ENCODE measurements around the gene PARVA. TPM values are rescaled to one million over a fixed set of nuclear protein-coding genes. Genes with fewer than 3 reads are reported as not detected.

PARVA gene
- total RNA-seq, 1 experiment from 2014 or later: 10.4 TPM

- TF ChIP-seq, protein P1, sequence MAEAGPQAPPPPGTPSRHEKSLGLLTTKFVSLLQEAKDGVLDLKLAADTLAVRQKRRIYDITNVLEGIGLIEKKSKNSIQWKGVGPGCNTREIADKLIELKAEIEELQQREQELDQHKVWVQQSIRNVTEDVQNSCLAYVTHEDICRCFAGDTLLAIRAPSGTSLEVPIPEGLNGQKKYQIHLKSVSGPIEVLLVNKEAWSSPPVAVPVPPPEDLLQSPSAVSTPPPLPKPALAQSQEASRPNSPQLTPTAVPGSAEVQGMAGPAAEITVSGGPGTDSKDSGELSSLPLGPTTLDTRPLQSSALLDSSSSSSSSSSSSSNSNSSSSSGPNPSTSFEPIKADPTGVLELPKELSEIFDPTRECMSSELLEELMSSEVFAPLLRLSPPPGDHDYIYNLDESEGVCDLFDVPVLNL (CRISPR knock-in tag; IDR thresholded peaks at IDR 0.05; ENCODE audit: borderline replicate concordance, low read depth): no peak
- TF ChIP-seq TEAD4 (CRISPR knock-in tag; IDR thresholded peaks at IDR 0.05): no peak
- no peak for TF ChIP-seq NR2C2 (CRISPR knock-in tag; IDR thresholded peaks at IDR 0.05)
- TF ChIP-seq, protein P2, sequence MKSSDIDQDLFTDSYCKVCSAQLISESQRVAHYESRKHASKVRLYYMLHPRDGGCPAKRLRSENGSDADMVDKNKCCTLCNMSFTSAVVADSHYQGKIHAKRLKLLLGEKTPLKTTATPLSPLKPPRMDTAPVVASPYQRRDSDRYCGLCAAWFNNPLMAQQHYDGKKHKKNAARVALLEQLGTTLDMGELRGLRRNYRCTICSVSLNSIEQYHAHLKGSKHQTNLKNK (CRISPR knock-in tag; IDR thresholded peaks at IDR 0.05): no peak
- no peak for TF ChIP-seq ZNF121 (CRISPR knock-in tag; IDR thresholded peaks at IDR 0.05)
- TF ChIP-seq, protein P3, sequence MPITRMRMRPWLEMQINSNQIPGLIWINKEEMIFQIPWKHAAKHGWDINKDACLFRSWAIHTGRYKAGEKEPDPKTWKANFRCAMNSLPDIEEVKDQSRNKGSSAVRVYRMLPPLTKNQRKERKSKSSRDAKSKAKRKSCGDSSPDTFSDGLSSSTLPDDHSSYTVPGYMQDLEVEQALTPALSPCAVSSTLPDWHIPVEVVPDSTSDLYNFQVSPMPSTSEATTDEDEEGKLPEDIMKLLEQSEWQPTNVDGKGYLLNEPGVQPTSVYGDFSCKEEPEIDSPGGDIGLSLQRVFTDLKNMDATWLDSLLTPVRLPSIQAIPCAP (CRISPR knock-in tag; IDR thresholded peaks at IDR 0.05): no peak
- TF ChIP-seq ERG (CRISPR knock-in tag; IDR thresholded peaks at IDR 0.05): no peak
- TF ChIP-seq SOX15 (CRISPR knock-in tag; IDR thresholded peaks at IDR 0.05): no peak
Measured at GRCh38 chr11:12456651-12457579, 79.5 kb downstream of the PARVA start (continued).

DNA sequence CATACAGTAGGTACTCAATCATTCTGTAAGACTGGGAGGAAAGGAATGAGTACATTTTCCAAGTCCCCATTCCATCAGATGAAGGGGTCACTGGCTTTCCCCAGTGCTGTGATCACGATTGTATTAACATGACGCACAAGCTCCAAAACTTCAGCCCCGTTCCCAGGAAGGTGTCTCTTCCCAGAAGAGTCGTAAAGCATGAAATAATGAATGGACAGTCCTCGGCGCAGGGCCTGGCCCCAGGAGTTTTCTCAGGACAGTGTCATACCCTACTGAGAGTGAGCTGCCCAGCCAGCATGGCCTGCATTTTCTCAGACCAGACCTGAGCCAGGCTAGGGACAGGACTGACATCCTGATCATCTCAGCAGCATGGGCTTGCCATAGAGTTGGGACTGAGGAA, 80.7 kb downstream of the PARVA start:
- no peak for DNase-seq (ENCODE audit: low spot score)
- POLR2A ChIA-PET: no interaction called here
- ATAC-seq: no peak
- Mint-ChIP-seq H3K9me3 (no peaks in the 10 kb centered on the region), H3K4me1 (peaks cover 15% of the 10 kb centered on the region), H3K4me3 (no peak overlapping the region), H3K27me3 (ENCODE audit: low read depth) (no peaks in the 10 kb centered on the region; the same call in 1 of the 2 replicates), H3K27ac (no peak overlapping the region), H3K36me3 (no peaks in the 10 kb centered on the region)
- CTCF ChIA-PET: no interaction called here
- TF ChIP-seq ZNF317 (CRISPR knock-in tag; IDR thresholded peaks at IDR 0.05; ENCODE audit: borderline replicate concordance, low read depth) (no peak), ESRRA (CRISPR knock-in tag; IDR thresholded peaks at IDR 0.05; ENCODE audit: borderline replicate concordance) (no peak), TEAD4 (CRISPR knock-in tag; IDR thresholded peaks at IDR 0.05) (no peak), MYBL2 (CRISPR knock-in tag; IDR thresholded peaks at IDR 0.05) (no peak)

GRCh38 chr11:12459374-12459773, 82.0 kb downstream of the PARVA start:
- Mint-ChIP-seq H3K4me1 (peaks cover 5% of the 10 kb centered on the region), H3K27ac (no peak overlapping the region), H3K27me3 (ENCODE audit: low read depth) (no peaks in the 10 kb centered on the region; the same call in 1 of the 2 replicates), H3K9me3 (peaks cover 11% of the 10 kb centered on the region), H3K4me3 (no peak overlapping the region), H3K36me3 (peaks cover 5% of the 10 kb centered on the region)
- ChIA-PET CTCF (interaction anchor here (1.2 kb wide), 1 partner anchor 171 kb away, joined by 3 read pairs; no protein-coding TSS in a partner anchor), POLR2A (no interaction called here)
- ATAC-seq (no peak), DNase-seq (ENCODE audit: low spot score) (no peak)
- TF ChIP-seq SP1 (CRISPR knock-in tag; conservative IDR thresholded peaks at IDR 0.05) (no peak), IRF2 (CRISPR knock-in tag; IDR thresholded peaks at IDR 0.05; ENCODE audit: borderline replicate concordance, low read depth) (no peak), RELA (CRISPR knock-in tag; IDR thresholded peaks at IDR 0.05; ENCODE audit: borderline replicate concordance) (no peak), NFE2L1 (CRISPR knock-in tag; IDR thresholded peaks at IDR 0.05) (no peak), OVOL2 (CRISPR knock-in tag; IDR thresholded peaks at IDR 0.05; ENCODE audit: borderline replicate concordance) (no peak), ATF2 (CRISPR knock-in tag; IDR thresholded peaks at IDR 0.05; ENCODE audit: borderline replicate concordance, low read depth) (no peak), KAT7 (CRISPR knock-in tag; IDR thresholded peaks at IDR 0.05; ENCODE audit: borderline replicate concordance) (no peak), JUN (CRISPR knock-in tag; IDR thresholded peaks at IDR 0.05) (no peak), ZNF121 (CRISPR knock-in tag; IDR thresholded peaks at IDR 0.05) (no peak), ELF4 (CRISPR knock-in tag; IDR thresholded peaks at IDR 0.05; ENCODE audit: low read depth) (no peak), NR2C2 (CRISPR knock-in tag; IDR thresholded peaks at IDR 0.05) (no peak), E2F5 (CRISPR knock-in tag; IDR thresholded peaks at IDR 0.05) (no peak), PRRX2 (CRISPR knock-in tag; IDR thresholded peaks at IDR 0.05) (no peak), MXD4 (CRISPR knock-in tag; IDR thresholded peaks at IDR 0.05; ENCODE audit: borderline replicate concordance) (no peak), FOXK1 (CRISPR knock-in tag; IDR thresholded peaks at IDR 0.05) (no peak)
- TF ChIP-seq, protein P1 (CRISPR knock-in tag; IDR thresholded peaks at IDR 0.05; ENCODE audit: borderline replicate concordance, low read depth): no peak

All from WTC11 (cell line).